Caco-2 (cell line): ENCODE data around the gene MPIG6B. TPM values are rescaled to one million over a fixed set of nuclear protein-coding genes. Genes with fewer than 3 reads are reported as not detected.

Experiments used
- BruUV-seq: library from RNA; stranded (reverse); fragments of 400-500 nt; replicated peaks from 2 replicates; lab custom pipeline; 2021; lab: Mats Ljungman, UMichigan
- CTCF ChIA-PET: fragments of 300-600 bp; sonication (Branson Sonifier 250); formaldehyde crosslinking; loops from one replicate; lab custom pipeline; 2022; ENCODE audit warnings: antibody characterized with exemption; lab: Charles Lee
- POLR2A ChIA-PET: fragments of 300-600 bp; sonication (Branson Sonifier 250); formaldehyde crosslinking; loops from one replicate; lab custom pipeline; 2022; ENCODE audit warnings: antibody characterized with exemption; lab: Charles Lee
- DNase-seq, 2 experiments: peaks; one replicate each; pipeline versions ENCODE4 v3.0.0 to v3.0.0-alpha.2; 2020 to 2022
- H3K27me3 ChIP-seq: replicated peaks from 2 replicates; pipeline ENCODE4 v1.6.0; 2011; ENCODE audit warnings: low read length; ENCODE audit not compliant: control insufficient read depth, insufficient read depth
- H3K36me3 ChIP-seq: 2 replicates; pipeline ENCODE4 v1.5.1; 2011; ENCODE audit warnings: low read length; ENCODE audit not compliant: control insufficient read depth, insufficient read depth
- H3K4me1 ChIP-seq: fragments of 250-450 bp; sonication (Bioruptor Pico); 2 replicates; pipeline ENCODE4 v1.5.1; 2020; ENCODE audit warnings: mild to moderate bottlenecking
- H3K4me3 ChIP-seq: 2 replicates; pipeline ENCODE4 v1.5.1; 2011; ENCODE audit warnings: low read depth, mild to moderate bottlenecking, control low read depth, low read length
- H3K9me3 ChIP-seq: fragments of 250-450 bp; sonication (Bioruptor Pico); 2 replicates; pipeline ENCODE4 v1.5.1; 2020; ENCODE audit warnings: mild to moderate bottlenecking, moderate library complexity
- H3K27ac Mint-ChIP-seq: one replicate; pipeline ENCODE4 v1.8.0; 2022; ENCODE audit warnings: mixed read lengths; ENCODE audit not compliant: unreplicated experiment
- H3K27me3 Mint-ChIP-seq: one replicate; pipeline ENCODE4 v1.8.0; 2022; ENCODE audit warnings: mixed read lengths; ENCODE audit not compliant: insufficient read depth, unreplicated experiment
- H3K36me3 Mint-ChIP-seq: one replicate; pipeline ENCODE4 v1.8.0; 2022; ENCODE audit warnings: mild to moderate bottlenecking, mixed read lengths; ENCODE audit not compliant: insufficient read depth, unreplicated experiment
- H3K4me1 Mint-ChIP-seq: one replicate; pipeline ENCODE4 v1.8.0; 2022; ENCODE audit warnings: low read depth, mixed read lengths; ENCODE audit not compliant: unreplicated experiment
- H3K4me3 Mint-ChIP-seq: one replicate; pipeline ENCODE4 v1.8.0; 2022; ENCODE audit warnings: mild to moderate bottlenecking, moderate library complexity, mixed read lengths; ENCODE audit not compliant: unreplicated experiment
- H3K9me3 Mint-ChIP-seq: one replicate; pipeline ENCODE4 v1.8.0; 2022; ENCODE audit warnings: mixed read lengths; ENCODE audit not compliant: unreplicated experiment
- CTCF ChIP-seq, 2 experiments: fragments of 200-600 bp in 1 of 2; IDR thresholded peaks; 1 replicate in 1 of 2; 2 replicates in 1 of 2; pipeline versions ENCODE4 v1.5.1 to v1.8.0; 2011 to 2022; ENCODE audit warnings: antibody characterized with exemption in 1 of 2, control low read depth in 1 of 2, inconsistent platforms in 1 of 2, low read depth in 1 of 2, low read length in 1 of 2, mild to moderate bottlenecking in 1 of 2, moderate library complexity in 1 of 2; ENCODE audit not compliant: insufficient read depth in 1 of 2, severe bottlenecking in 1 of 2, unreplicated experiment in 1 of 2
- intact Hi-C: fragments of 100-400 bp; cut with micrococcal nuclease; formaldehyde crosslinking; loops from one replicate; pipeline ENCODE4 v1.10.0; 2022; ENCODE audit not compliant: unreplicated experiment
- total RNA-seq: library from RNA; stranded (reverse); gene quantifications from 2 replicates; pipeline ENCODE4 v1.2.3, GENCODE V29; 2022

Gene MPIG6B
- total RNA-seq, 1 experiment from 2014 or later: not detected

GRCh38 chr6:31740397-31741223 is 17.4 kb downstream of the MPIG6B start:
- DNase-seq: no peak
- H3K36me3 ChIP-seq: no peaks in the 10 kb centered on the region
- no peaks in the 10 kb centered on the region for H3K27me3 ChIP-seq
- CTCF ChIA-PET: interaction anchor here (0.6 to 3.8 kb wide), 8 partner anchors 11 to 158 kb away, joined by 3 to 32 read pairs (median 4); partner anchors contain the start of genes DDAH2 and LSM2
- POLR2A ChIA-PET: interaction anchor here (0.6 to 3.6 kb wide), 16 partner anchors 11 to 135 kb away, joined by 3 to 32 read pairs (median 3); partner anchors contain the start of genes C6orf47, DDAH2, GPANK1 and HSPA1A
- H3K27me3 Mint-ChIP-seq: no peaks in the 10 kb centered on the region
- intact Hi-C loops: no loop called here
- BruUV-seq: TSS peak; percentile 32
- H3K27ac Mint-ChIP-seq: peak overlapping the region; percentile 98
- H3K9me3 ChIP-seq: no peaks in the 10 kb centered on the region
- peaks cover 51% of the 10 kb centered on the region for H3K36me3 Mint-ChIP-seq
- H3K9me3 Mint-ChIP-seq: no peaks in the 10 kb centered on the region
- peak overlapping the region; percentile 69 for H3K4me3 ChIP-seq
- TF ChIP-seq CTCF (IDR thresholded peaks at IDR 0.05; ENCODE audit: insufficient read depth in 1 of 2, low read depth in 1 of 2, low read length in 1 of 2, severe bottlenecking in 1 of 2, unreplicated experiment in 1 of 2): no peak
- peak overlapping the region; percentile 95 for H3K4me3 Mint-ChIP-seq
- peaks cover 22% of the 10 kb centered on the region for H3K4me1 Mint-ChIP-seq
- peaks cover 23% of the 10 kb centered on the region for H3K4me1 ChIP-seq

- no peak overlapping the region for H3K27ac Mint-ChIP-seq
- POLR2A ChIA-PET: interaction anchor here (0.7 kb wide), 1 partner anchor 327 kb away, joined by 9 read pairs; no protein-coding TSS in a partner anchor
- H3K9me3 Mint-ChIP-seq: no peaks in the 10 kb centered on the region
- CTCF ChIA-PET: interaction anchor here (0.7 kb wide), 1 partner anchor 31 kb away, joined by 3 read pairs; no protein-coding TSS in a partner anchor
- Histone ChIP-seq H3K27me3 (no peaks in the 10 kb centered on the region), H3K4me1 (peaks cover 22% of the 10 kb centered on the region), H3K36me3 (no peaks in the 10 kb centered on the region), H3K9me3 (no peaks in the 10 kb centered on the region), H3K4me3 (no peak overlapping the region)
- H3K27me3 Mint-ChIP-seq: no peaks in the 10 kb centered on the region
- no peak for DNase-seq
- intact Hi-C loops: no loop called here
- BruUV-seq: no TSS peak
- H3K36me3 Mint-ChIP-seq: peaks cover 53% of the 10 kb centered on the region
- H3K4me1 Mint-ChIP-seq: peaks cover 22% of the 10 kb centered on the region
- peak overlapping the region; percentile 95 for H3K4me3 Mint-ChIP-seq
- no peak for TF ChIP-seq CTCF (IDR thresholded peaks at IDR 0.05; ENCODE audit: insufficient read depth in 1 of 2, low read depth in 1 of 2, low read length in 1 of 2, severe bottlenecking in 1 of 2, unreplicated experiment in 1 of 2)
Measured at GRCh38 chr6:31741815-31742214, 18.6 kb downstream of the MPIG6B start.

DNA sequence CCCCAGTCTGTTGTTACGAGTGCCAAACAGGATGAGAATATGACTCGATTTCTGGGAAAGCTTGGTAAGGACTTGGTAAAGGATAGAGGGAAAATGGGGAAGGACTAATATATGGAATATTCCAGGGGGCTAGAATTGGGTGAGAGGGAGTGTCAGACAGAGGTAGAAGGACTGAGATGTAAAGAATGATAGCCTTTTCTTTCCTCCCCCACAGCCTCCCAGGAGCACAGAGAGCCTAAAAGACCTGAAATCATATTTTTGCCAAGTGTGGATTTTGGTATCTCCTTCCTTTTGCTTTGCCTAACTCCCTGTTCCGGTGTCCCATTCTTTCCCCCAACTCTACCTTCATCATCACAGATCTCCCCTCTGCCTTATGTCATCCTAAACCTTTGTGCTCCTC is 19.7 kb downstream of the MPIG6B start:
- intact Hi-C loops: no loop called here
- Mint-ChIP-seq H3K9me3 (no peaks in the 10 kb centered on the region), H3K27me3 (no peaks in the 10 kb centered on the region), H3K36me3 (peaks cover 50% of the 10 kb centered on the region), H3K4me3 (no peak overlapping the region), H3K27ac (no peak overlapping the region), H3K4me1 (peaks cover 21% of the 10 kb centered on the region)
- TF ChIP-seq CTCF (IDR thresholded peaks at IDR 0.05; ENCODE audit: insufficient read depth in 1 of 2, low read depth in 1 of 2, low read length in 1 of 2, severe bottlenecking in 1 of 2, unreplicated experiment in 1 of 2): no peak
- H3K36me3 ChIP-seq: peaks cover 3% of the 10 kb centered on the region; the same call in 1 of the 2 replicates
- no TSS peak for BruUV-seq
- H3K4me3 ChIP-seq: no peak overlapping the region
- no peaks in the 10 kb centered on the region for H3K27me3 ChIP-seq
- POLR2A ChIA-PET: no interaction called here
- no peaks in the 10 kb centered on the region for H3K9me3 ChIP-seq
- CTCF ChIA-PET: no interaction called here
- H3K4me1 ChIP-seq: peaks cover 23% of the 10 kb centered on the region
- no peak for DNase-seq
